ENCODE data around the gene LRPPRC. TPM values are rescaled to one million over a fixed set of nuclear protein-coding genes. Genes with fewer than 3 reads are reported as not detected.
"Not testable (repeated sequence)": the region's sequence is repeated elsewhere in the genome, so short reads cannot be mapped to it uniquely, and the experiment has no call there.

LRPPRC gene
- total and polyA plus RNA-seq, 4 donors, result 10.3 to 51.4 (median 32.3) TPM

- Histone ChIP-seq H3K9me3 (ENCODE audit: control insufficient read depth, low read length) (no peaks in the 10 kb centered on the region), H3K27me3 (ENCODE audit: control insufficient read depth in 1 of 2, insufficient read depth in 2 of 2, low read length in 1 of 2) (no peaks in the 10 kb centered on the region), H3K27ac (ENCODE audit: low read depth in 1 of 2, low read length in 2 of 2) (no peak overlapping the region), H3K4me1 (ENCODE audit: control insufficient read depth in 1 of 2, insufficient read depth in 2 of 2, low read length in 2 of 2) (no peaks in the 10 kb centered on the region), H3K36me3 (ENCODE audit: control insufficient read depth in 1 of 2, insufficient read depth in 2 of 2, low read length in 1 of 2) (peaks cover 4 to 5% of the 10 kb centered on the region in 2 donors), H3K4me3 (ENCODE audit: low read length in 2 of 2) (no peak overlapping the region)
- ATAC-seq (ENCODE audit: low FRiP score) (no peak), DNase-seq (no peak)
- WGBS, 2 donors, result 65 to 75% methylated on average over 3 of the region's 3 CpGs
- intact Hi-C loops (cut with DNase I), result no loop called here
These were observed 54.4 kb downstream of the LRPPRC start for GRCh38 chr2:43941359-43941758.

GRCh38 chr2:43939695-43940256, 56.0 kb downstream of the LRPPRC start:
- DNase-seq (no peak), ATAC-seq (ENCODE audit: low FRiP score) (no peak)
- H3K9me3 ChIP-seq (ENCODE audit: control insufficient read depth, low read length), result no peaks in the 10 kb centered on the region
- H3K36me3 ChIP-seq (ENCODE audit: control insufficient read depth in 1 of 2, insufficient read depth in 2 of 2, low read length in 1 of 2), result peaks cover 0 to under 1% of the 10 kb centered on the region in 2 donors
- H3K4me3 ChIP-seq (ENCODE audit: low read length in 2 of 2), result no peak overlapping the region
- H3K27ac ChIP-seq (ENCODE audit: low read depth in 1 of 2, low read length in 2 of 2), result no peak overlapping the region
- WGBS, 2 donors, result 92 to 95% methylated on average over 6 of the region's 6 CpGs
- intact Hi-C loops (cut with DNase I), result no loop called here
- no peaks in the 10 kb centered on the region for H3K4me1 ChIP-seq (ENCODE audit: control insufficient read depth in 1 of 2, insufficient read depth in 2 of 2, low read length in 2 of 2)
- H3K27me3 ChIP-seq (ENCODE audit: control insufficient read depth in 1 of 2, insufficient read depth in 2 of 2, low read length in 1 of 2), result no peaks in the 10 kb centered on the region

DNA sequence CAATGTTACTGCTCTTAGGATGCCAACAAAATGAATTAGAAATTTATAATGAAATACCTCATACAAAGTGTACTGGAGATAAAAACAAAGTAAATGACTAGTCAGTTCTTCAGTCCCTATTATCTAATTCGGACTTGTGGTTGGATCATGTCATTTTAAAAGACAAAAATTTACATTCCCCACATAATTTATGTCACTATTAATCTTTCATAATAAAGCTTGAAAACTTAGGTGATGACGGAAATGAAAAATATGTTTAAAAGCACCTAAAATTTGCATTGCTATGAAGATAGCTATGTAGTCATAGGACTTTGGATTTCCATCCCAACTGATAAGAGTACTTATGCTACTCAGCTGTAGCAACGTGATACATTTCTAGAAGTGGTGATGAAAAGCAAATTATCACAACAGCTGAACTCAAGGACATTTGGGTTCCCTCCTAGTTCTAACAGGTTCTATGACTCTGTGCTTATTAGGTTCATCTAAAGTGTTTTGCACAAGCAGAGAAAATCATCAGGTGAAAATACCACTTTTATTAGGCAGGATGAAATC, 58.4 kb downstream of the LRPPRC start:
- 68 to 80% methylated on average over 3 of the region's 3 CpGs for WGBS, 2 donors
- no peak for DNase-seq
- Histone ChIP-seq H3K27me3 (ENCODE audit: control insufficient read depth in 1 of 2, insufficient read depth in 2 of 2, low read length in 1 of 2) (no peaks in the 10 kb centered on the region), H3K9me3 (ENCODE audit: control insufficient read depth, low read length) (no peaks in the 10 kb centered on the region), H3K4me1 (ENCODE audit: control insufficient read depth in 1 of 2, insufficient read depth in 2 of 2, low read length in 2 of 2) (no peaks in the 10 kb centered on the region), H3K27ac (ENCODE audit: low read depth in 1 of 2, low read length in 2 of 2) (no peak overlapping the region), H3K4me3 (ENCODE audit: low read length in 2 of 2) (no peak overlapping the region), H3K36me3 (ENCODE audit: control insufficient read depth in 1 of 2, insufficient read depth in 2 of 2, low read length in 1 of 2) (no peaks in the 10 kb centered on the region)
- no peak for ATAC-seq (ENCODE audit: low FRiP score)
- intact Hi-C loops (cut with DNase I), result no loop called here

DNA sequence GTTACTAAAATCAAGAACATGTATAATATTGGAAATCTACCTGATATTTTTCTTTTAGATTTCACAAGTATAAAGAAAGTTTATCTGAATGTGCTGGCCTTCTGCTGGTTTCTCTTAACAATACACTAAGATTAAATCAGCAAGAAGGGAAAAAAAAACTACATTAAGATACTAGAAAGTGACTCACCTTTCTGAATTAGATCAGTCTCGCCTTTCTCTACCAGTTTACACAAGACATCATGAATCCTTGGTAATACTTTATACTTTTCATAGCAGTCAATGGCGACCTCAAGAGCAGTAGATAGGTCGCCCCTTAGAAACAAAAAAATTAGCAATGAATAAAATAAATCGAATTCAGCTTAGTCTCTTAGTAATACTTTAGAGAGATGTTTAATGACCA, 61.2 kb downstream of the LRPPRC start:
- Histone ChIP-seq H3K4me3 (ENCODE audit: low read length in 2 of 2) (no peak overlapping the region), H3K4me1 (ENCODE audit: control insufficient read depth in 1 of 2, insufficient read depth in 2 of 2, low read length in 2 of 2) (no peaks in the 10 kb centered on the region), H3K27me3 (ENCODE audit: control insufficient read depth in 1 of 2, insufficient read depth in 2 of 2, low read length in 1 of 2) (no peaks in the 10 kb centered on the region), H3K27ac (ENCODE audit: low read depth in 1 of 2, low read length in 2 of 2) (no peak overlapping the region), H3K36me3 (ENCODE audit: control insufficient read depth in 1 of 2, insufficient read depth in 2 of 2, low read length in 1 of 2) (no peaks in the 10 kb centered on the region), H3K9me3 (ENCODE audit: control insufficient read depth, low read length) (no peaks in the 10 kb centered on the region)
- intact Hi-C loops (cut with DNase I), result no loop called here
- no peak for ATAC-seq (ENCODE audit: low FRiP score)
- WGBS, 2 donors, result 94 to 97% methylated on average over 4 of the region's 4 CpGs
- DNase-seq, result no peak

GRCh38 chr2:43931293-43931692, 64.5 kb downstream of the LRPPRC start:
- intact Hi-C loops (cut with DNase I), result no loop called here
- no peak for ATAC-seq (ENCODE audit: low FRiP score)
- Histone ChIP-seq H3K36me3 (ENCODE audit: control insufficient read depth in 1 of 2, insufficient read depth in 2 of 2, low read length in 1 of 2) (no peaks in the 10 kb centered on the region), H3K4me3 (ENCODE audit: low read length in 2 of 2) (no peak overlapping the region), H3K27ac (ENCODE audit: low read depth in 1 of 2, low read length in 2 of 2) (no peak overlapping the region), H3K27me3 (ENCODE audit: control insufficient read depth in 1 of 2, insufficient read depth in 2 of 2, low read length in 1 of 2) (no peaks in the 10 kb centered on the region), H3K4me1 (ENCODE audit: control insufficient read depth in 1 of 2, insufficient read depth in 2 of 2, low read length in 2 of 2) (no peaks in the 10 kb centered on the region), H3K9me3 (ENCODE audit: control insufficient read depth, low read length) (no peaks in the 10 kb centered on the region)
- 95 to 98% methylated on average over 3 of the region's 3 CpGs for WGBS, 2 donors
- no peak for DNase-seq

DNA sequence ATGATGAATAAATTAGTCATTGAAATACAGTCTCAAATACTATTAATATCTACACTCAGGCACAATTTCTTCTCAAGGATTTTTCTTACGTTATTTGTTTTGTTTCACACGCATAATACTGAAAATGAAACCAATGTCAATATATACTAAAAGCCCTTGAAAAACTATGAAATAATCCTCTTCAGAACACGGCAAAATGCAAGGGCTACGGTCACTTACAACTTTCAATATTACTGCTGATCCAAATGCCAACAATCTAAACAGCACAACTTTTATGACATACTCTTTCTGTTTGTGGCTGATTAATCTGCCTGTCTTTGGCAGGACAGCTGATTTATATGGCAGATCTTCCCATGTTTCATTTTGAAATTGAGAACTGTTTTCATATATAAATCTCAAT, 68.3 kb downstream of the LRPPRC start:
- peaks cover 0 to 4% of the 10 kb centered on the region in 2 donors for H3K36me3 ChIP-seq (ENCODE audit: control insufficient read depth in 1 of 2, insufficient read depth in 2 of 2, low read length in 1 of 2)
- intact Hi-C loops (cut with DNase I), result no loop called here
- H3K4me1 ChIP-seq (ENCODE audit: control insufficient read depth in 1 of 2, insufficient read depth in 2 of 2, low read length in 2 of 2), result no peaks in the 10 kb centered on the region
- no peak overlapping the region for H3K4me3 ChIP-seq (ENCODE audit: low read length in 2 of 2)
- DNase-seq (no peak), ATAC-seq (ENCODE audit: low FRiP score) (no peak)
- WGBS, 2 donors, result 90% methylated on average over 4 of the region's 4 CpGs
- H3K27me3 ChIP-seq (ENCODE audit: control insufficient read depth in 1 of 2, insufficient read depth in 2 of 2, low read length in 1 of 2), result no peaks in the 10 kb centered on the region
- no peaks in the 10 kb centered on the region for H3K9me3 ChIP-seq (ENCODE audit: control insufficient read depth, low read length)
- no peak overlapping the region for H3K27ac ChIP-seq (ENCODE audit: low read depth in 1 of 2, low read length in 2 of 2)

- WGBS, 2 donors, result 91 to 93% methylated on average over 4 of the region's 4 CpGs
- ATAC-seq (ENCODE audit: low FRiP score), result no peak
These were observed 70.4 kb downstream of the LRPPRC start for GRCh38 chr2:43925431-43925830.

DNA sequence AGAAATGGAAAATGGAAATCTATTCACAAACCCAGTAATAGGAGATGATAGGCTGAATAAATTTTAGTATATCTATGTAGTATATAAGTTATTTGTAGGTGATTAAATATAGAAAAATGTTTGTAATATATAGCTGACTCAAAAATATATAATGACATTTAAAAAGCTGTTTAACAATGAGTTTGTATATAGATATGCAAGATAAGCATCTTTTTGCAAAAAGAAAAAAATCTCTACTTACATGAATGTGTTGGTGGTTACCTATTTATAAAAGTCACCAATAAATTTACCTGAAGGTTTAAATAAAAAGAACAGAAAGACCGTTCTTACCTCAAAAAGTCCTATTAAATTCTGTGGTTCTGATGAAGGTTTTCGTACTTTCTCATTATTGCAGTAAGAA, 71.3 kb downstream of the LRPPRC start:
- intact Hi-C loops (cut with DNase I), result no loop called here
- Histone ChIP-seq H3K27me3 (ENCODE audit: control insufficient read depth in 1 of 2, insufficient read depth in 2 of 2, low read length in 1 of 2) (no peaks in the 10 kb centered on the region), H3K9me3 (ENCODE audit: control insufficient read depth, low read length) (no peaks in the 10 kb centered on the region), H3K36me3 (ENCODE audit: control insufficient read depth in 1 of 2, insufficient read depth in 2 of 2, low read length in 1 of 2) (peaks cover 0 to 4% of the 10 kb centered on the region in 2 donors), H3K4me3 (ENCODE audit: low read length in 2 of 2) (no peak overlapping the region), H3K4me1 (ENCODE audit: control insufficient read depth in 1 of 2, insufficient read depth in 2 of 2, low read length in 2 of 2) (no peaks in the 10 kb centered on the region), H3K27ac (ENCODE audit: low read depth in 1 of 2, low read length in 2 of 2) (no peak overlapping the region)
- ATAC-seq (ENCODE audit: low FRiP score) (no peak), DNase-seq (no peak)
- WGBS, 2 donors, result 96% methylated on average over 2 of the region's 2 CpGs

More at GRCh38 chr2:43925431-43925830, 70.4 kb downstream of the LRPPRC start:
- intact Hi-C loops (cut with DNase I), result no loop called here
- no peak overlapping the region for H3K4me3 ChIP-seq (ENCODE audit: low read length in 2 of 2)
- H3K4me1 ChIP-seq (ENCODE audit: control insufficient read depth in 1 of 2, insufficient read depth in 2 of 2, low read length in 2 of 2), result no peaks in the 10 kb centered on the region
- H3K27ac ChIP-seq (ENCODE audit: low read depth in 1 of 2, low read length in 2 of 2), result no peak overlapping the region
- no peaks in the 10 kb centered on the region for H3K27me3 ChIP-seq (ENCODE audit: control insufficient read depth in 1 of 2, insufficient read depth in 2 of 2, low read length in 1 of 2)
- peaks cover 0 to 4% of the 10 kb centered on the region in 2 donors for H3K36me3 ChIP-seq (ENCODE audit: control insufficient read depth in 1 of 2, insufficient read depth in 2 of 2, low read length in 1 of 2)
- no peak for DNase-seq
- H3K9me3 ChIP-seq (ENCODE audit: control insufficient read depth, low read length), result no peaks in the 10 kb centered on the region

GRCh38 chr2:43911136-43911790, 84.5 kb downstream of the LRPPRC start:
- H3K9me3 ChIP-seq (ENCODE audit: control insufficient read depth, low read length); H3K27me3 ChIP-seq (ENCODE audit: control insufficient read depth in 1 of 2, insufficient read depth in 2 of 2, low read length in 1 of 2); ATAC-seq (ENCODE audit: low FRiP score); H3K4me1 ChIP-seq (ENCODE audit: control insufficient read depth in 1 of 2, insufficient read depth in 2 of 2, low read length in 2 of 2); intact Hi-C loops (cut with DNase I); DNase-seq; H3K27ac ChIP-seq (ENCODE audit: low read depth in 1 of 2, low read length in 2 of 2); H3K4me3 ChIP-seq (ENCODE audit: low read length in 2 of 2); H3K36me3 ChIP-seq (ENCODE audit: control insufficient read depth in 1 of 2, insufficient read depth in 2 of 2, low read length in 1 of 2): not testable (repeated sequence)
- WGBS, 2 donors, result 90 to 96% methylated on average over 8 of the region's 8 CpGs
